Measurements from ENCODE around the gene B3GAT2. TPM values are rescaled to one million over a fixed set of nuclear protein-coding genes. Genes with fewer than 3 reads are reported as not detected.

The B3GAT2 gene, protein sequence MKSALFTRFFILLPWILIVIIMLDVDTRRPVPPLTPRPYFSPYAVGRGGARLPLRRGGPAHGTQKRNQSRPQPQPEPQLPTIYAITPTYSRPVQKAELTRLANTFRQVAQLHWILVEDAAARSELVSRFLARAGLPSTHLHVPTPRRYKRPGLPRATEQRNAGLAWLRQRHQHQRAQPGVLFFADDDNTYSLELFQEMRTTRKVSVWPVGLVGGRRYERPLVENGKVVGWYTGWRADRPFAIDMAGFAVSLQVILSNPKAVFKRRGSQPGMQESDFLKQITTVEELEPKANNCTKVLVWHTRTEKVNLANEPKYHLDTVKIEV
- total RNA-seq (not detected in 2 replicates), polyA plus RNA-seq (not detected in 2 replicates), polyA minus RNA-seq (not detected in 2 replicates)
- 0.02 TPM for total RNA-seq (2013)

DNA sequence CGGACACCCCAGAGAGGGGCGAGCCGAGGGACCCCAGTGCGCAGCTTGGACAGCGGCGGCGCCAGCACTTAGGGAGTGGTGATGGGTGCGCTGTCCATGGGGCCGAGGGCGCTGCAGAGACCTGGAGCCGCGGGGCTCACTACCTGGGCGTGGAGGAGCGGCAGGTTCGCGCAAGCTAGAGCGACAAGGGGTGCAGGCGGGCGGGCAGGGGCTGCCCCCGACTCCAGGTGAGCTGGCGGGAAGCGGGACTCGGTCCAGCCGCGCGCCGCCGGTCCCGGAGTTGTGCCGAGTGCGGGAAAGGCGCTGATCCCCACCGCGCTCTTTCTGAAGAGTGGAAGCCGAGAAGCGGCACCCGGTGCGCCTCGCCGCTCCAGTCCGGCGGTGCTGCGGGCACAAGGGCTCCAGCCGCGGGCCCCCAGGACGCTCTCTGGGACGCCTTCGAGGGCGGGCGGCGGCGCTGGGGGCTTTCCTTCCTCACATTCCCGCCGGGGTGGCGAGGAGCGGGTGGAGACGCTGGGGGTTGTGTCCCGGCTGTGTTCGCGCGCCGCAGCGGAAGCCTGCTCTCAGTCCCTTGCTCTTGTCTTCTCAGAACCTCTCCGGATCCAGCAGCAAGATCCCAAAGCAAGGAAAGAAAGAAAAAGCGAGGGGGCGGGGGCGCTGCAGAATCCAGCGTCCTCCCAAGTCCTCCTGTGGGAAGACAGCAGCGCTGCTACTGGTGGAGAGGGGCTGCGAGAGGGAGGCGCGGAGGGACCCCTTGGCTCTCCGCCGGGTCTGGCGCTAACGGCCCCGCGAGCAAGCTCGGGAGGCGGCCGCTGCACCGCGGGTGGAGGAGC is at the start of gene B3GAT2:
TSS of gene B3GAT2 (minus strand) at position 610 of the 833 bp plus-strand sequence. CDS start 631 bp downstream, outside the sequence.
- H3K9me3 Mint-ChIP-seq (ENCODE audit: insufficient read depth), result no peaks in the 10 kb centered on the region
- 3% methylated on average over 78 of the region's 83 CpGs for WGBS (ENCODE audit: insufficient coverage)
- peaks cover 0 to 41% (median 19%) of the 10 kb centered on the region in 4 experiments for H3K27me3 ChIP-seq (replicated peaks in 1 of 4; ENCODE audit: control extremely low read depth in 1 of 4, control insufficient read depth in 3 of 4, insufficient read depth in 4 of 4, low read length in 3 of 4)
- CTCF ChIA-PET, result interaction anchor here (0.8 to 3.7 kb wide), 11 partner anchors 9 to 736 kb away, joined by 3 to 34 read pairs (median 5); no protein-coding TSS in a partner anchor
- no peaks in the 10 kb centered on the region for H3K36me3 ChIP-seq (replicated peaks in 1 of 2; ENCODE audit: control extremely low read depth in 1 of 2, control insufficient read depth in 1 of 2, extremely low read depth in 1 of 2, insufficient read depth in 2 of 2, low read length in 1 of 2)
- peak; percentile 42 for DNase-seq
- H3K9ac ChIP-seq (ENCODE audit: low read length), result peak within 1 kb of the TSS; percentile 67
- H3K4me1 Mint-ChIP-seq, result peaks cover 26% of the 10 kb centered on the region
- POLR2A ChIA-PET, result no interaction called here
- H3K9me3 ChIP-seq (ENCODE audit: control extremely low read depth in 1 of 3, control insufficient read depth in 2 of 3, insufficient read depth in 1 of 3, low read length in 2 of 3), result peaks cover 0 to 12% (median 0%) of the 10 kb centered on the region in 3 donors
- no peak within 1 kb of the TSS for H3K27ac ChIP-seq (ENCODE audit: low read length in 2 of 2)
- TF ChIP-seq, protein P1, sequence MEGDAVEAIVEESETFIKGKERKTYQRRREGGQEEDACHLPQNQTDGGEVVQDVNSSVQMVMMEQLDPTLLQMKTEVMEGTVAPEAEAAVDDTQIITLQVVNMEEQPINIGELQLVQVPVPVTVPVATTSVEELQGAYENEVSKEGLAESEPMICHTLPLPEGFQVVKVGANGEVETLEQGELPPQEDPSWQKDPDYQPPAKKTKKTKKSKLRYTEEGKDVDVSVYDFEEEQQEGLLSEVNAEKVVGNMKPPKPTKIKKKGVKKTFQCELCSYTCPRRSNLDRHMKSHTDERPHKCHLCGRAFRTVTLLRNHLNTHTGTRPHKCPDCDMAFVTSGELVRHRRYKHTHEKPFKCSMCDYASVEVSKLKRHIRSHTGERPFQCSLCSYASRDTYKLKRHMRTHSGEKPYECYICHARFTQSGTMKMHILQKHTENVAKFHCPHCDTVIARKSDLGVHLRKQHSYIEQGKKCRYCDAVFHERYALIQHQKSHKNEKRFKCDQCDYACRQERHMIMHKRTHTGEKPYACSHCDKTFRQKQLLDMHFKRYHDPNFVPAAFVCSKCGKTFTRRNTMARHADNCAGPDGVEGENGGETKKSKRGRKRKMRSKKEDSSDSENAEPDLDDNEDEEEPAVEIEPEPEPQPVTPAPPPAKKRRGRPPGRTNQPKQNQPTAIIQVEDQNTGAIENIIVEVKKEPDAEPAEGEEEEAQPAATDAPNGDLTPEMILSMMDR (IDR thresholded peaks at IDR 0.05), result no peak
- no peak for TF ChIP-seq EZH2 (IDR thresholded peaks at IDR 0.05; ENCODE audit: borderline replicate concordance, insufficient read depth, low read depth, low read length, poor library complexity, severe bottlenecking)
- no peaks in the 10 kb centered on the region for H3K79me2 ChIP-seq (ENCODE audit: control insufficient read depth, insufficient read depth, low read length)
- H3K4me1 ChIP-seq (ENCODE audit: control insufficient read depth in 2 of 2, insufficient read depth in 2 of 2, low read length in 2 of 2), result peaks cover 22 to 24% of the 10 kb centered on the region in 2 donors
- peaks cover 54% of the 10 kb centered on the region for H3K27me3 Mint-ChIP-seq
- intact Hi-C loops (cut with micrococcal nuclease), result loop anchor here (5.0 to 10.0 kb wide), 2 partner anchors 388 to 644 kb away; no protein-coding TSS in a partner anchor
- peak within 1 kb of the TSS; percentile 82 for H3K4me3 Mint-ChIP-seq
- ATAC-seq (ENCODE audit: low read depth), result no peak
- no peak within 1 kb of the TSS for H3K27ac Mint-ChIP-seq
- peak within 1 kb of the TSS in 4 of 5 experiments; percentile 29 to 66 (median 50) for H3K4me3 ChIP-seq (ENCODE audit: control extremely low read depth in 1 of 5, extremely low read depth in 1 of 5, insufficient read depth in 1 of 5, low read depth in 2 of 5, low read length in 4 of 5)
- no peaks in the 10 kb centered on the region for H4K20me1 ChIP-seq (ENCODE audit: control insufficient read depth, insufficient read depth, low read length, poor library complexity, severe bottlenecking)
- peak within 1 kb of the TSS; percentile 94 for H3K4me2 ChIP-seq (replicated peaks; ENCODE audit: low read depth, low read length, poor library complexity, severe bottlenecking)
- H2AFZ ChIP-seq (ENCODE audit: insufficient read depth, low read depth, low read length, poor library complexity, severe bottlenecking), result peak within 1 kb of the TSS; percentile 74

Measured in B cell (primary cell).